ENCODE measurements around the gene KRTAP2-4. TPM values are rescaled to one million over a fixed set of nuclear protein-coding genes. Genes with fewer than 3 reads are reported as not detected.
"Not testable (repeated sequence)": the region's sequence is repeated elsewhere in the genome, so short reads cannot be mapped to it uniquely, and the experiment has no call there.

Gene KRTAP2-4
- polyA plus RNA-seq, 3 donors, result not detected

DNA sequence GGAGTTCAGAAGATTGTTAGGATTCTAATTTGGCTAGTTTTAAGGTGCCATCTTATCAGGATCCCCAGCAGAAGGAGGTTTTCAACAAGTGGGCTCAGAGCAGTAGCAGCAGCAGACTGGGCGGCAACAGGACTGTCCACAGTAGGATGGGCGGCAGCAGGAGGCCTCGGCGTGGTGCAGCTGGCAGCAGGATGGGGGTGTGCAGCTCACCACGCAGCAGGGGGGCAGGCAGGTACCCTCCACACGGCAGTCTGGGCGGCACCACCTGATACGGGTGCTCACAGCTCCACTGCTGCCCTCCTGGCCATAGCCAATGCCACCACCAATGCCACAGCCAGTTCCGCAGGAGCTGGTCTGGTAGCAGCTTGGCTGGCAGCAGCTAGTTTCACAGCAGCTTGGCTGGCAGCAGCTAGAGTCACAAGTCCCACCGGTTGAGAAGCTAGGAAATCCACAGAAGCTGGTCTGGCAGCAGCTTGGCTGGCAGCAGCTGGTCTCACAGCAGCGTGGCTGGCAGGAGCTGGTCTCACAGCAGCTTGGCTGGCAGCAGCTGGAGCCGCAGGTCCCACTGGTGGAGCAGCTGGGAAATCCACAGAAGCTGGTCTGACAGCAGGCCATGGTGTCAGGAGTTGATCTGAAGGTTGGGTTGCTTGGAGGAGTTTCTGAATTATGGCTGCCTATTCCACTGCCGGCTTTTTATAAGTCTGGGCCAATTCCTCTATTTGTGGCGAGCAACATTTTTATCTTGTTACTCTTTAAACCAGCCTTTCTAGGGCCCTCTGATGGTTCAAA lies 24.7 kb downstream of the KRTAP2-4 start, which contains the start of gene KRTAP1-1:
KRTAP1-1 (minus strand) TSS at position 668 of the 789 bp plus-strand sequence; CDS start at position 615, 53 bp downstream.
- not testable (repeated sequence) for DNase-seq

DNA sequence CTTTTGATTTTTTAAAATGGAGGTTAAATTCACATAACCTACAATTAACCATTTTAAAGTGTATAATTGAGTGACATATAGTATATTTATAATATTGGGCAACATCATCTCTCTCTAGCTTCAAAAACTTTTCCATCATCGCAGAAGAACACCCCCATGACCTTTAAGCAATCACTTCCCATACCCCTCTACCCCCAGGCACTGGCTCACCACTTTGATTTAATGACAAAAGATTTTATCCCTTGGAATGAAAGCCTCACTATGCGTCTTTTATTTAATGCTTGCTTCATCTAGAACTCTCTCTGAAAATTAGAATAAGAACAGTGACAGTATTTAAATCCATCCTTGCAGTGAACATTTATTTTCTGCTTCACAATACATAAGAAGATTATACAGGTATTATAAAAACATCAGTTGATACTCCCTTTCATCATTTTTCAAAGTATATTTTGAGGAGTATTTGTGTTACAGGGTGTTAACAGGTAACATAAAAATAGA lies 27.8 kb downstream of the KRTAP2-4 start:
- no peak for DNase-seq

DNA sequence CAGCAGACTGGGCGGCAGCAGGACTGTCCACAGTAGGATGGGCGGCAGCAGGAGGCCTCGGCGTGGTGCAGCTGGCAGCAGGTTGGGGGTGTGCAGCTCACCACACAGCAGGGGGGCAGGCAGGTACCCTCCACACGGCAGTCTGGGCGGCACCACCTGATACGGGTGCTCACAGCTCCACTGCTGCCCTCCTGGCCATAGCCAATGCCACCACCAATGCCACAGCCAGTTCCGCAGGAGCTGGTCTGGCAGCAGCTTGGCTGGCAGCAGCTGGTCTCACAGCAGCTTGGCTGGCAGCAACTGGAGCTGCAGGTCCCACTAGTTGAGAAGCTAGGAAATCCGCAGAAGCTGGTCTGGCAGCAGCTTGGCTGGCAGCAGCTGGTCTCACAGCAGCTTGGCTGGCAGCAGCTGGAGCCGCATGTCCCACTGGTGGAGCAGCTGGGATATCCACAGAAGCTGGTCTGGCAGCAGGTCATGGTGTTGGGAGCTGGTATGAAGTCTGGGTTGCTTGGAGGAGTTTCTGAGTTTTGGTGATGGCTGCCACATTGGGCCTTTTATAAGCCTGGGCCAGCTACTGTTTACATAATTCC lies 31.2 kb downstream of the KRTAP2-4 start, which contains the start of gene KRTAP1-3:
KRTAP1-3 (minus strand) TSS at position 529 of the 590 bp plus-strand sequence; CDS start at position 476, 53 bp downstream.
- not testable (repeated sequence) for DNase-seq

DNA sequence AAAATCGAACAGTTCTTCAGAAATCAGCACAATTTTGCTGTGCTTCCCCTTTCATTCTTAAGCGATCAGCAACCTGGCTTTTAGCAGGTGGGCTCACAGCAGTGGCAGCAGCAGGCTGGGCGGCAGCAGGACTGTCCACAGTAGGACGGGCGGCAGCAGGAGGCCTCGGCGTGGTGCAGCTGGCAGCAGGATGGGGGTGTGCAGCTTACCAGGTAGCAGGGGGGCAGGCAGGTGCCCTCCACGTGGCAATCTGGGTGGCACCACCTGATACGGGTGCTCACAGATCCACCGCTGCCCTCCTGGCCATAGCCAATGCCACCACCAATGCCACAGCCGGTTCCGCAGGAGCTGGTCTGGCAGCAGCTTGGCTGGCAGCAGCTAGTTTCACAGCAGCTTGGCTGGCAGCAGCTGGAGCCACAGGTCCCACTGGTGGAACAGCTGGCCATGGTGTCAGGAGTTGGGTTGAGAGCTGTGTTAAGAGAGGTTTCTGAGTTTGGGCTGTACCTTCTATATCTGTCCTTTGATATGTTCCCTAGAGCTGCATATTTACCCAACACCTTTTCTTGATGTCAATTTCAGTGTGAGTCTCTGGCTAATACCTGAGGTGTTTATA lies 35.9 kb downstream of the KRTAP2-4 start, which contains the start of gene KRTAP1-4:
KRTAP1-4 (minus strand) TSS at position 563 of the 613 bp plus-strand sequence; CDS start at position 446, 117 bp downstream.
- no peak for DNase-seq

DNA sequence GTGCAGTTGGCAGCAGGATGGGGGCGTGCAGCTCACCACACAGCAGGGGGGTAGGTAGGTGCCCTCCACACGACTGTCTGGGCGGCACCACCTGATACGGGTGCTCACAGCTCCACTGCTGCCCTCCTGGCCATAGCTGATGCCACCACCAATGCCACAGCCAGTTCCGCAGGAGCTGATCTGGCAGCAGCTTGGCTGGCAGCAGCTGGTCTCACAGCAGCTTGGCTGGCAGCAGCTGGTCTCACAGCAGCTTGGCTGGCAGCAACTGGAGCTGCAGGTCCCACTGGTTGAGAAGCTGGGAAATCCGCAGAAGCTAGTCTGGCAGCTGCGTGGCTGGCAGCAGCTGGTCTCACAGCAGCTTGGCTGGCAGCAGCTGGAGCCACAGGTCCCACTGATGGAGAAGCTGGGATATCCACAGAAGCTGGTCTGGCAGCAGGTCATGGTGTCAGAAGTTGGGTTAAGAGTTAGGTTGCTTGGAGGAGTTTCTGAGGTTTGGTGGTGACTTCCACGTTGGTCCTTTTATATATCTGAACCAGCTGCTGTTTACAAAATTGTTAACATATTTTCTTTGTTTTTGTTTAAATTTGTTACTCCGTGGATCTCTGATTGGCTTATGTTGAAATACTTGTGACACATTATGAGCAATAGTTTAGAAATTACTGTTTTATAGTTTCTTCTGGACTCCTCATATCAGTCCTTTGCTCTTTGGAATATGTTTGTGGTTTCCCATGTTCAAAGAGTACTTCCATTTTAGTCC lies 38.8 kb downstream of the KRTAP2-4 start, which contains the start of gene KRTAP1-5:
KRTAP1-5 (minus strand) TSS at position 494 of the 757 bp plus-strand sequence; CDS start at position 441, 53 bp downstream.
- DNase-seq, result no peak

DNA sequence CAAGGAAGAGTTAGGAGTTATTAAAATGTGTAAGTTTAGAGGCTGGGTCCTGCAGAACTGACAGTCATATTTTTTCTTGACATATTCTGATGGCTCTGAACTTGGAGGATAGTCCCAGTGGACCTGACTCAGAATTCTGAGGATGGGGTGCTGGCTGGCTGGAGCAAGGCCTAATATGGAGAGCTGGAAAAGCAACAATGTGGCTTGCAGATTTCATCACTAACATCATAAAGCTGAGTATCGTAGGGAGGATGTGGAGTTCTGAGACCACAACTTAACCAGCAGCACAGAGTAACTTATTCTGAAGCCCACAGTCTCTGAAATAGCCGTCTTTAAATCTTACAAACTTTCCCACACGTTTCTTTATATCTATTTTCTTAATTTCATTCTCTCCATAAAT lies 41.0 kb downstream of the KRTAP2-4 start:
- no peak for DNase-seq

DNA sequence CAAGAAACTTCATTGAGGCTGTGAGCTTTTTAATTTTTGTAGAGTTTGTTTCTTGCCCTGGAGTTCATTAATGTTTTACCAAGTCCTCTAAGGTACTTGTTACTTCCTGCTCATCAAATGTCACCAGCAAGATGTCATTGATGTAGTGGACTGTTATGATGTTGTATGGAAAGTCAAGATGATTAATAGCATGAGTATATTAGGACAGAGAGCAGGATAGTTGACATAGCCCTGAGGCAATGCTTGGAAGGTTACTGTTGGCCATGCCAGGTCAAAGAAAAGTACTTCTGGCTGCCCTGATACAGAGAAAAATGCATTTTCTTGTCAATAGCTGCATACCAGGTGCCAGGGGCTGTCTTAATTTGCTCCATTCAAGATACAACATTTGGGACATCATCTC lies 45.3 kb downstream of the KRTAP2-4 start:
- DNase-seq, result no peak

DNA sequence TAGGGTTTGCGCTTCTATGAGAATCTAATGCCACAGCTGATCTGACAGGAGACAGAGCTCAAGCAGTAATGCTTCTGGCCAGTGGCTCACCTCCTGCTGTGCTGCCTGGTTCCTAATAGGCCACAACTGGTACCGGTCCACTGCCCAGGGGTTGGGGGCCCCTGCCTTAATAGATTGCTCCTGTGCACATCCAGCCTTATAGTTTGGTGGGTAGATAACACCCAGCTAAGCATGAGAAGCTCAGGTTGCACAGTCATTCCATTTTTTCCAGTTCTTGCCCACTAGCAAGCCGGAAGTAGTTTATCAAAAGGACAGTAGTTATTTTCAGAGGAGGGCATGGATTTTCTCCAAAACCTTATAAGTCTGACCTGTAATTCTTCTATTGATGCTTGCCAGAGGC lies 46.3 kb downstream of the KRTAP2-4 start:
- DNase-seq, result no peak

DNA sequence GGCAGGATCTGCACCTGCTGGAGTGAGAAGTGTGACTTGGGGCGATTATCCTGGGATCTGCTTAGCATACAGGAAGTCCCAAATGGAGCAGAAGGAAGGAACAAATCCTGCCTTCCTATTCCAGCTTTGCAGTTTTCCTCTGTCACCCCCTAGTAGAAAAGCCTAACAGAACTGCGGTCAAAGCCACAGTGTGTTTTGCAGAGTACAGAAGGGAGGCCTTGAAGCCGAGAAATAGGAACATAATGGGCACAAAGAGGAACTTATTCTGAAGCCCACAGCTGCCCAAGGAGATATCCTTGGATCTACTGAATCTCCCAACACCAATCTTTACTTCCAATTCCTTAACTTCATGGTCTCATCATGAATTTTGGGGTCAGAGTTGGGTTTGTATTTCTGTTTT lies 47.1 kb downstream of the KRTAP2-4 start:
- DNase-seq, result no peak

DNA sequence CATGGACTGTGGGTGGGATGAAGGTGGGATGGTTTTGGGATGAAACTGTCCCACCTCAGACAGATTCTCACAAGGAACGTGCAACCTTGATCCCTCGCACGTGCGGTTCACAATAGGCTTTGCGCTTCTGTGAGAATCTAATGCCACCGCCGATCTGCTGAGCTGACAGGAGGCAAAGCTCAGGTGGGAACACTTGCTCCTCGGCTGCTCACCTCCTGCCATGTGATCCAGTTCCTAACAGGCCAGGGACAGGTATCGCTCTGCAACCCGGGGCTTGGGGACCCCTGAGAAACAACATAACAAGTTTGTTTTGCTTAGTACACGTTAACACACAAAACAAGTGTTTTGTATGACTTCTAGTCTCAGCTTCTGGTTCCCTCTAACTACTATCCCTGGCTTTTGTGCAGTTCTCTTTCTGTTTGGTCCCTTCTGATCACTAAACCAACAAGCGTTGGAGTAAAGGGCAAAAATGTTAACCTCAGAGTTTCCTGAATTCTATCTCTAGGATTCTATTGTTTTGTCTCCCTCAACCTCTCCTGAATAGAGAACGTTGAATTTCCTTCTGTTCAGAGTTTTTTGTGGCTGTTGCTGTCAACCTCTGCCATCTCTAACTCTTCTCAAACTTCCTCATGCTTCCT lies 49.0 kb downstream of the KRTAP2-4 start:
- DNase-seq, result no peak

DNA sequence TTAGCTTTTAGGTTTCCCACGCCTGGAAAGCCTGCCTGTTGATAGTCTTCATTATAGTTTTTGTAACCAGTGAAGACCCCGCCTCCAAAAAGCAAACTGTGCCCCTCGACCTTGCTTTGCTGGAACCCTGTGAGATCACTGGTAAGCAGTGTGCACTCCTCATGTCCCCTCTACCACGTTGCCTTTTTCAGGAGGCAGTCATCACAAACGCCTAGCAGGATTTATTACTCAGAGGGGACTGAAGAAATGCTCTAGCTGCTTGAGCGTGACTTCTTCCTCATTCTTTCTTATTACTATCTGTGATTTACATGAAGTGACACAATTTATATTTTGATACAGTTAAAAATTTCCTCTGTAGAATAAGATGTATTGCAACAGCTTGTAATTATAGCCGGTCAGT lies 50.2 kb downstream of the KRTAP2-4 start:
- DNase-seq, result no peak

Other genes starting within 250 kb of the KRTAP2-4 start
- 10 to 100 TPM; 41.9 to 48.9 (median 45.9) TPM for gene KRT10, start 243.3 kb downstream of the KRTAP2-4 start, polyA plus RNA-seq (ENCODE audit: insufficient read length in 3 of 3)
- gene KRT12, start 198.7 kb downstream of the KRTAP2-4 start, polyA plus RNA-seq (ENCODE audit: insufficient read length in 3 of 3), result under 1 TPM in 2 of 3 donors, not detected in 1; 0.19 to 0.36 TPM
- under 1 TPM; 0.17 to 0.80 (median 0.36) TPM for gene KRT20, start 180.6 kb downstream of the KRTAP2-4 start, polyA plus RNA-seq (ENCODE audit: insufficient read length in 3 of 3)
- gene KRT23, start 128.2 kb downstream of the KRTAP2-4 start, polyA plus RNA-seq (ENCODE audit: insufficient read length in 3 of 3), result under 1 TPM; 0.71 to 1.00 (median 0.91) TPM
- gene KRT39, start 98.9 kb downstream of the KRTAP2-4 start, polyA plus RNA-seq (ENCODE audit: insufficient read length in 3 of 3), result not detected
- under 1 TPM in 1 of 3 donors, not detected in 2; 0.12 TPM for gene KRT40, start 81.6 kb downstream of the KRTAP2-4 start, polyA plus RNA-seq (ENCODE audit: insufficient read length in 3 of 3)
- not detected for gene KRTAP3-3, start 71.7 kb downstream of the KRTAP2-4 start, polyA plus RNA-seq (ENCODE audit: insufficient read length in 3 of 3)
- not detected for gene KRTAP3-2, start 66.0 kb downstream of the KRTAP2-4 start, polyA plus RNA-seq (ENCODE audit: insufficient read length in 3 of 3)
- gene KRTAP3-1, start 56.8 kb downstream of the KRTAP2-4 start, polyA plus RNA-seq (ENCODE audit: insufficient read length in 3 of 3), result not detected
- not detected for gene KRTAP1-5, start 38.7 kb downstream of the KRTAP2-4 start, polyA plus RNA-seq (ENCODE audit: insufficient read length in 3 of 3)
- not detected for gene KRTAP1-4, start 35.7 kb downstream of the KRTAP2-4 start, polyA plus RNA-seq (ENCODE audit: insufficient read length in 3 of 3)
- not detected for gene KRTAP1-3, start 31.0 kb downstream of the KRTAP2-4 start, polyA plus RNA-seq (ENCODE audit: insufficient read length in 3 of 3)
- gene KRTAP1-1, start 24.4 kb downstream of the KRTAP2-4 start, polyA plus RNA-seq (ENCODE audit: insufficient read length in 3 of 3), result not detected
- gene KRTAP2-1, start 18.6 kb downstream of the KRTAP2-4 start, polyA plus RNA-seq (ENCODE audit: insufficient read length in 3 of 3), result not detected
- gene KRTAP2-2, start 10.6 kb downstream of the KRTAP2-4 start, polyA plus RNA-seq (ENCODE audit: insufficient read length in 3 of 3), result not detected
- gene KRTAP2-3, start 5.8 kb downstream of the KRTAP2-4 start, polyA plus RNA-seq (ENCODE audit: insufficient read length in 3 of 3), result not detected
- not detected for gene KRTAP4-7, start 18.3 kb upstream of the KRTAP2-4 start, polyA plus RNA-seq (ENCODE audit: insufficient read length in 3 of 3)
- gene KRTAP4-8, start 32.3 kb upstream of the KRTAP2-4 start, polyA plus RNA-seq (ENCODE audit: insufficient read length in 3 of 3), result not detected
- not detected for gene KRTAP4-16, start 36.3 kb upstream of the KRTAP2-4 start, polyA plus RNA-seq (ENCODE audit: insufficient read length in 3 of 3)
- gene KRTAP4-9, start 39.5 kb upstream of the KRTAP2-4 start, polyA plus RNA-seq (ENCODE audit: insufficient read length in 3 of 3), result not detected
- gene KRTAP4-11, start 52.5 kb upstream of the KRTAP2-4 start, polyA plus RNA-seq (ENCODE audit: insufficient read length in 3 of 3), result not detected
- not detected for gene KRTAP4-12, start 58.3 kb upstream of the KRTAP2-4 start, polyA plus RNA-seq (ENCODE audit: insufficient read length in 3 of 3)
- not detected for gene KRTAP4-6, start 74.7 kb upstream of the KRTAP2-4 start, polyA plus RNA-seq (ENCODE audit: insufficient read length in 3 of 3)
- gene KRTAP4-5, start 83.9 kb upstream of the KRTAP2-4 start, polyA plus RNA-seq (ENCODE audit: insufficient read length in 3 of 3), result not detected
- not detected for gene KRTAP4-4, start 94.9 kb upstream of the KRTAP2-4 start, polyA plus RNA-seq (ENCODE audit: insufficient read length in 3 of 3)
- not detected for gene KRTAP4-3, start 102.3 kb upstream of the KRTAP2-4 start, polyA plus RNA-seq (ENCODE audit: insufficient read length in 3 of 3)
- not detected for gene KRTAP4-2, start 112.3 kb upstream of the KRTAP2-4 start, polyA plus RNA-seq (ENCODE audit: insufficient read length in 3 of 3)
- gene KRTAP4-1, start 119.0 kb upstream of the KRTAP2-4 start, polyA plus RNA-seq (ENCODE audit: insufficient read length in 3 of 3), result not detected
- not detected for gene KRTAP9-1, start 124.0 kb upstream of the KRTAP2-4 start, polyA plus RNA-seq (ENCODE audit: insufficient read length in 3 of 3)
- not detected for gene KRTAP9-2, start 160.8 kb upstream of the KRTAP2-4 start, polyA plus RNA-seq (ENCODE audit: insufficient read length in 3 of 3)
- not detected for gene KRTAP9-3, start 166.6 kb upstream of the KRTAP2-4 start, polyA plus RNA-seq (ENCODE audit: insufficient read length in 3 of 3)
- gene KRTAP9-8, start 172.1 kb upstream of the KRTAP2-4 start, polyA plus RNA-seq (ENCODE audit: insufficient read length in 3 of 3), result not detected
- gene KRTAP9-4, start 183.8 kb upstream of the KRTAP2-4 start, polyA plus RNA-seq (ENCODE audit: insufficient read length in 3 of 3), result not detected
- gene KRTAP9-9, start 189.5 kb upstream of the KRTAP2-4 start, polyA plus RNA-seq (ENCODE audit: insufficient read length in 3 of 3), result not detected
- under 1 TPM in 2 of 3 donors, not detected in 1; 0.09 to 0.22 TPM for gene KRTAP9-6, start 199.5 kb upstream of the KRTAP2-4 start, polyA plus RNA-seq (ENCODE audit: insufficient read length in 3 of 3)
- gene KRTAP9-7, start 209.8 kb upstream of the KRTAP2-4 start, polyA plus RNA-seq (ENCODE audit: insufficient read length in 3 of 3), result not detected
- not detected for gene KRTAP29-1, start 237.0 kb upstream of the KRTAP2-4 start, polyA plus RNA-seq (ENCODE audit: insufficient read length in 3 of 3)
- not detected for gene KRTAP16-1, start 243.4 kb upstream of the KRTAP2-4 start, polyA plus RNA-seq (ENCODE audit: insufficient read length in 3 of 3)
- gene KRTAP17-1, start 249.8 kb upstream of the KRTAP2-4 start, polyA plus RNA-seq (ENCODE audit: insufficient read length in 3 of 3), result not detected